ENCODE results near the gene CYP27B1. TPM values are rescaled to one million over a fixed set of nuclear protein-coding genes. Genes with fewer than 3 reads are reported as not detected.
A peak's percentile ranks its signal among the peaks of the same experiment; 100 is the strongest.

CYP27B1 gene
- total and polyA plus RNA-seq, 10 donors: 0.20 to 1.5 (median 0.47) TPM

DNA sequence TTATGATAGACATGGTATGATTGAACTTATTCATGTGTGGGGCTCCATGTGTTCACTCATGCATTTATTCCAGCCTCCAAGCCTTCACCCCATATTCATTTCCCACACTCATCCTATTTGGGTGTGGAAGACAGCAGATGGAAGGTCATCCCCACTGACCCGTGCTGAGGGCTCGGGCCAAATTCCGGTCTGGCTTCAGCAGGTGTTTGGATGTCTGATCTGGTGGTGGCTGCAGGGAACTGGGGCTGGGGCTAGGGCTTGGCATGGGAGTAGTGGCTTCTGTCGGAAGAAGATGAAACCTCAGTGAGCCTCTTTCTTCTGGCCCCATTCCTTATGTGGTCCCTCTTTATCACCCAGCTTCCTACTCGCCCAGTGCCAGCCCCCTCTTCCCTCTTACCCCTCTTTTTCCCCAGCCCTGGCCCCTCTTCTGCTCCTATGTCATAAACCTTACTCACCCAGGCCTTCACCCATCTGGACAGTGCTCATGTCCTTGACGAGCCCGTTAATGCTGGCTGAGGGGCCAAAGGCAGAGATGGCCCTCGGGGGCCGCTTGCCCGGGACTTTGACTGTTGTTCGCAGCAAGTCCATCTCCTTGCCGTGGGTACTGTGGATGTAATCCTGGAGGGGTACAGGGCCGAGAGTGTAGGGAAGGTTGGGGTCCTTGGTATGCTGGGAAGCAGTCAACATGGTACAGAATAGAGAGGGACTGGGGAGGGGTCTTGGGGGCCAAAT is 36.4 kb downstream of the CYP27B1 start:
- peaks cover 0 to 20% (median 5%) of the 10 kb centered on the region in 7 donors for H3K27me3 ChIP-seq (replicated peaks in 1 of 7)
- H3K36me3 ChIP-seq: peaks cover 0 to 99% (median 76%) of the 10 kb centered on the region in 6 donors
- WGBS, 5 donors: 88 to 92% (median 90%) methylated on average over 13 of the region's 13 CpGs
- H3K27ac ChIP-seq: no peak overlapping the region
- H3K4me3 ChIP-seq: no peak overlapping the region
- H3K9me3 ChIP-seq: no peaks in the 10 kb centered on the region
- no peak for TF ChIP-seq POLR2A (IDR thresholded peaks at IDR 0.05)
- TF ChIP-seq, protein P1, sequence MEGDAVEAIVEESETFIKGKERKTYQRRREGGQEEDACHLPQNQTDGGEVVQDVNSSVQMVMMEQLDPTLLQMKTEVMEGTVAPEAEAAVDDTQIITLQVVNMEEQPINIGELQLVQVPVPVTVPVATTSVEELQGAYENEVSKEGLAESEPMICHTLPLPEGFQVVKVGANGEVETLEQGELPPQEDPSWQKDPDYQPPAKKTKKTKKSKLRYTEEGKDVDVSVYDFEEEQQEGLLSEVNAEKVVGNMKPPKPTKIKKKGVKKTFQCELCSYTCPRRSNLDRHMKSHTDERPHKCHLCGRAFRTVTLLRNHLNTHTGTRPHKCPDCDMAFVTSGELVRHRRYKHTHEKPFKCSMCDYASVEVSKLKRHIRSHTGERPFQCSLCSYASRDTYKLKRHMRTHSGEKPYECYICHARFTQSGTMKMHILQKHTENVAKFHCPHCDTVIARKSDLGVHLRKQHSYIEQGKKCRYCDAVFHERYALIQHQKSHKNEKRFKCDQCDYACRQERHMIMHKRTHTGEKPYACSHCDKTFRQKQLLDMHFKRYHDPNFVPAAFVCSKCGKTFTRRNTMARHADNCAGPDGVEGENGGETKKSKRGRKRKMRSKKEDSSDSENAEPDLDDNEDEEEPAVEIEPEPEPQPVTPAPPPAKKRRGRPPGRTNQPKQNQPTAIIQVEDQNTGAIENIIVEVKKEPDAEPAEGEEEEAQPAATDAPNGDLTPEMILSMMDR (IDR thresholded peaks at IDR 0.05 in 8 of 11, conservative IDR thresholded peaks at IDR 0.05 in 3 of 11): no peak
- TF ChIP-seq POLR2AphosphoS5 (IDR thresholded peaks at IDR 0.05): no peak
- peaks cover 0 to 18% (median 4%) of the 10 kb centered on the region in 6 donors for H3K4me1 ChIP-seq
- DNase-seq: no peak
- intact Hi-C loops (cut with DNase I; ENCODE audit: low total_unique reads): no loop called here

DNA sequence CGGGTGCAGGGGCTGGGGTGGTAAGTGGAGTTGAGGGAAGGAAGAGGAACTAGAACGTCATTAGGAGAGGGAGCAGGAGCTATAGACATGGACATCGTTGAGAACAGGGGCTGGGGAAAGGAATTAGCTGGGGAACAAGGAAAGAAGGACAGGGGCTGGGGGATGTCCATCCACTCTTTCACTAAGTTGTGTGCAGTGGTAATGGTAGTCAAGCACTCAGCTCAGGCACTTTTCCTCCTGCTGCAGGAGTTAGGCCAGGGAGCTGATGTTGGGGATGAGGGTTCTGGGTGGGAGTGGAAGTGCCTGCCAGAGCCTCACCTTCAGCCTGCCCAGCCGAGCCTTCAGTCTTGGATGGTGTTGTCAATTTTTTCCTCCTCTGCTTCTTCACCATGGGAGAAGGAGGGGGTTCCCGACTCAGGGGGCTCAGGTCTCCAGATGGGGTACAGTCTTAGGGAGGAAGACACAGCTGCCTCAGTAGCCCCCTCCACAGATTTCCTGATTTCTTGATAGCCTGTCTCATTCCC is 37.5 kb downstream of the CYP27B1 start:
- H3K27me3 ChIP-seq (replicated peaks in 1 of 7): peaks cover 0 to 14% (median 0%) of the 10 kb centered on the region in 7 donors
- H3K27ac ChIP-seq: no peak overlapping the region
- peaks cover 0 to 88% (median 74%) of the 10 kb centered on the region in 6 donors for H3K36me3 ChIP-seq
- no peak for DNase-seq
- intact Hi-C loops (cut with DNase I; ENCODE audit: low total_unique reads): no loop called here
- no peak overlapping the region for H3K4me3 ChIP-seq
- TF ChIP-seq POLR2AphosphoS5 (IDR thresholded peaks at IDR 0.05): no peak
- 59 to 75% (median 63%) methylated on average over 5 of the region's 5 CpGs for whole genome bisulfite sequencing, 5 donors
- no peaks in the 10 kb centered on the region for H3K9me3 ChIP-seq
- peaks cover 0 to 24% (median 7%) of the 10 kb centered on the region in 6 donors for H3K4me1 ChIP-seq

DNA sequence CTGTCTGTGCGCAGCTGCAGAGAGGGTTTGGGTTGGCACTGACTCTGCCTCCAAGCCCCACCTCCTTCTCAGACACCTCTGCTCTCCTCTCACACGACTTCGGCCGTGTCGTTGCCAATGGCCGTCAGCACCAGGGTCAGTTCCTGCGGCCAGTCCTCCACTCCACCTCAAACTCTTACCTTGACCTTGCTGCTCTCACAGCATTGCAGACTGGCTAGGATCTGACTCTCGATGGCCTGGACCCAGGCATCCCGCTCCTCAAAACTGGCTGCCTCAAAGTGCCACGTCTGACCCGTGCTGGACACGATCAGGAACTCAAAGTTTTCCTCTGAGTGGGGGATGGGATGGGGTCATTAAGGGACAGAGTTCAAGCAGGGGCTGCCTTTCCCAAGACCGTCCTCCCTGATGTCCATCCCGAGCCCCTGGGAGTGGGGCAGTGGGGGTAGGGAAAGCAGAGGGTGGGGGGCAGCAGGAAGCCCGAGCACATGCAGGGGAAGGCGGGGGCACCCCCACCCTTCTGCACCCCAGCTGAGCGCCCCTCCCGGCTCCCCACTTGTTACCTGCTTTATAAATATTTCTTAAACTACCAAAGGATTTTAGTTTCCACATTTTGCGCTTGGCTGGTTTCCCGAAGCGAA is 39.0 kb downstream of the CYP27B1 start:
- no peaks in the 10 kb centered on the region for H3K9me3 ChIP-seq
- peaks cover 0 to 73% (median 60%) of the 10 kb centered on the region in 6 donors for H3K36me3 ChIP-seq
- peak overlapping the region in 1 of 8 donors; percentile 76 for H3K4me3 ChIP-seq
- TF ChIP-seq POLR2A (IDR thresholded peaks at IDR 0.05): no peak
- TF ChIP-seq, protein P1 (IDR thresholded peaks at IDR 0.05 in 8 of 11, conservative IDR thresholded peaks at IDR 0.05 in 3 of 11): no peak
- no peak for TF ChIP-seq POLR2AphosphoS5 (IDR thresholded peaks at IDR 0.05)
- H3K27ac ChIP-seq: no peak overlapping the region
- DNase-seq: no peak
- intact Hi-C loops (cut with DNase I; ENCODE audit: low total_unique reads): no loop called here
- 71 to 83% (median 75%) methylated on average over 21 of the region's 21 CpGs for WGBS, 5 donors
- H3K4me1 ChIP-seq: peaks cover 0 to 24% (median 7%) of the 10 kb centered on the region in 6 donors
- H3K27me3 ChIP-seq (replicated peaks in 1 of 7): peaks cover 0 to 6% (median 0%) of the 10 kb centered on the region in 7 donors

DNA sequence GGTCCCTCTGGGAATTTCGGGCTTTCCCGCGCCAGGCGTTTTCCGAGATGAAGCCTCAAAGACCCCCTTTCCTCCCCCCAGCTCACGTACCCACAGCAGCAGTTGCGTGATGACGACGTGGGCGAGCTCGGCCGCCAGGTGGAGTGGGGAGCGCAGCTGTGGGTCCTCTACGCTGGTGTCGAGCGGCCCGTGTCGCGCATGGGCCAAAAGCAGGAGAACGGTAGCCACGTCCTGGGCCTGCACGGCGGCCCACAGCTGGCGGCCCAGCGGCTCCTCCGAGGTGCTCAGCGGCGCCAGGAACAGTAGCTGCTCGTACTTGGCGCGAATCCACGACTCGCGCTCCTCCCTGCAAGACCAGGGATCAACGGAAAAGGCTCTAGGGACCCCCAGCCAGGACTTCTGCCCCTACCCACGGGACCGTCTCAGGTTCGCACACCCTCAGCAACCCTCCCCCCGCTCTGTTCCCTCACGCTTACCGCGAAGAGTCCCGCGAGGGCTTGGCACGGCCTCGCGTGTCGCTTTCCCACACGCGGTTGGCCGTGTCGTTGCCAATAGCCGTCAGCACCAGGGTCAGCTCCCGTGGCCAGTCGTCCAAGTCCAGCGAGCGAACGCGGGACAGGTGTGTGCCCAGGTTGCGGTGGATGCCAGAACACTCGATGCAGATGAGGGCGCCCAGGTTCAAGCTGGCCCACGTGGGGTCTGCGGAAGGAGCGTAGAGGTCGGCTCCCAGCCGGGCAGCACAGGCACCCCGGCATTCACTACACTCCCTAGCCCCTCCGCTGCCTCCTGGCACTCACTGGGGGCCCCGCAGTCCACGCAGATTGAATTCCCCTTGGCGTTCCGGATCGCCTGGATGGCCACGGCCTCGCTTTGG is 39.8 kb downstream of the CYP27B1 start:
- 65 to 79% (median 68%) methylated on average over 60 to 76 of the region's 76 CpGs for WGBS, 5 donors
- Histone ChIP-seq H3K9me3 (no peaks in the 10 kb centered on the region), H3K4me3 (peak overlapping the region; percentile 42 to 76 (median 48)), H3K36me3 (peaks cover 0 to 67% (median 53%) of the 10 kb centered on the region in 6 donors), H3K27ac (peak overlapping the region in 6 of 8 donors; percentile 51 to 79 (median 64)), H3K4me1 (peaks cover 0 to 24% (median 7%) of the 10 kb centered on the region in 6 donors), H3K27me3 (replicated peaks in 1 of 7) (no peaks in the 10 kb centered on the region)
- intact Hi-C loops (cut with DNase I; ENCODE audit: low total_unique reads): no loop called here
- TF ChIP-seq, protein P1 (IDR thresholded peaks at IDR 0.05 in 8 of 11, conservative IDR thresholded peaks at IDR 0.05 in 3 of 11): peak in 3 of 11 experiments; percentile 21 to 32 (median 27)
- no peak for TF ChIP-seq POLR2A (IDR thresholded peaks at IDR 0.05)
- TF ChIP-seq POLR2AphosphoS5 (IDR thresholded peaks at IDR 0.05): peak; percentile 24 to 74 (median 27)
- no peak for DNase-seq
